ENCODE data around the gene IGSF21. TPM values are rescaled to one million over a fixed set of nuclear protein-coding genes. Genes with fewer than 3 reads are reported as not detected.

Gene IGSF21
- total and polyA plus RNA-seq, 2 experiments from 2014 or later, result not detected

GRCh38 chr1:18146886-18147285 lies 39.3 kb downstream of the IGSF21 start:
- 89% methylated on average over 10 of the region's 10 CpGs for WGBS (ENCODE audit: low lambda C conversion rate, missing lambda C conversion rate)
- Histone ChIP-seq H4K20me1 (ENCODE audit: insufficient read depth, poor library complexity, severe bottlenecking) (no peaks in the 10 kb centered on the region), H2AFZ (no peak overlapping the region)

GRCh38 chr1:18147672-18148071 lies 40.1 kb downstream of the IGSF21 start:
- TF ChIP-seq EZH2phosphoT487 (IDR thresholded peaks at IDR 0.05; ENCODE audit: low read depth, severe bottlenecking, unreplicated experiment) (no peak), EZH2 (IDR thresholded peaks at IDR 0.05; ENCODE audit: borderline replicate concordance) (no peak), CTCF (IDR thresholded peaks at IDR 0.05; ENCODE audit: poor library complexity) (no peak)
- no peak overlapping the region for H3K4me3 ChIP-seq
- H3K27ac ChIP-seq, result no peak overlapping the region
- 91% methylated on average over 4 of the region's 4 CpGs for WGBS (ENCODE audit: low lambda C conversion rate, missing lambda C conversion rate)
- no peak overlapping the region for H3K4me2 ChIP-seq
- no peak overlapping the region for H2AFZ ChIP-seq
- H3K36me3 ChIP-seq (replicated peaks; ENCODE audit: insufficient read depth, low read depth), result no peaks in the 10 kb centered on the region
- no peaks in the 10 kb centered on the region for H3K27me3 ChIP-seq
- no peak for DNase-seq (ENCODE audit: low spot score)
- H4K20me1 ChIP-seq (ENCODE audit: insufficient read depth, poor library complexity, severe bottlenecking), result no peaks in the 10 kb centered on the region
- no peaks in the 10 kb centered on the region for H3K4me1 ChIP-seq (ENCODE audit: insufficient read depth)
- H3K9me3 ChIP-seq (ENCODE audit: low read depth), result no peaks in the 10 kb centered on the region
- H3K9me2 ChIP-seq (replicated peaks; ENCODE audit: insufficient read depth), result no peaks in the 10 kb centered on the region
- no peaks in the 10 kb centered on the region for H3K79me2 ChIP-seq

More at GRCh38 chr1:18146886-18147285, 39.3 kb downstream of the IGSF21 start:
- TF ChIP-seq EZH2phosphoT487 (IDR thresholded peaks at IDR 0.05; ENCODE audit: low read depth, severe bottlenecking, unreplicated experiment) (no peak), EZH2 (IDR thresholded peaks at IDR 0.05; ENCODE audit: borderline replicate concordance) (no peak), CTCF (IDR thresholded peaks at IDR 0.05; ENCODE audit: poor library complexity) (no peak)
- Histone ChIP-seq H3K4me3 (no peak overlapping the region), H3K9me3 (ENCODE audit: low read depth) (no peaks in the 10 kb centered on the region), H3K9me2 (replicated peaks; ENCODE audit: insufficient read depth) (no peaks in the 10 kb centered on the region), H3K4me1 (ENCODE audit: insufficient read depth) (no peaks in the 10 kb centered on the region), H3K79me2 (no peaks in the 10 kb centered on the region), H3K36me3 (replicated peaks; ENCODE audit: insufficient read depth, low read depth) (no peaks in the 10 kb centered on the region), H3K27ac (no peak overlapping the region), H3K4me2 (no peak overlapping the region), H3K27me3 (no peaks in the 10 kb centered on the region)
- no peak for DNase-seq (ENCODE audit: low spot score)

- DNase-seq (ENCODE audit: low spot score), result no peak
- no peak overlapping the region for H3K27ac ChIP-seq
- H3K27me3 ChIP-seq, result no peaks in the 10 kb centered on the region
- no peak overlapping the region for H2AFZ ChIP-seq
- no peaks in the 10 kb centered on the region for H3K9me3 ChIP-seq (ENCODE audit: low read depth)
- TF ChIP-seq EZH2 (IDR thresholded peaks at IDR 0.05; ENCODE audit: borderline replicate concordance) (no peak), CTCF (IDR thresholded peaks at IDR 0.05; ENCODE audit: poor library complexity) (no peak), EZH2phosphoT487 (IDR thresholded peaks at IDR 0.05; ENCODE audit: low read depth, severe bottlenecking, unreplicated experiment) (no peak)
- H3K9me2 ChIP-seq (replicated peaks; ENCODE audit: insufficient read depth), result no peaks in the 10 kb centered on the region
- H4K20me1 ChIP-seq (ENCODE audit: insufficient read depth, poor library complexity, severe bottlenecking), result no peaks in the 10 kb centered on the region
- no peak overlapping the region for H3K4me2 ChIP-seq
- no peaks in the 10 kb centered on the region for H3K36me3 ChIP-seq (replicated peaks; ENCODE audit: insufficient read depth, low read depth)
- no peak overlapping the region for H3K4me3 ChIP-seq
- 87% methylated on average over 5 of the region's 5 CpGs for WGBS (ENCODE audit: low lambda C conversion rate, missing lambda C conversion rate)
- no peaks in the 10 kb centered on the region for H3K79me2 ChIP-seq
- H3K4me1 ChIP-seq (ENCODE audit: insufficient read depth), result no peaks in the 10 kb centered on the region
These were observed 40.9 kb downstream of the IGSF21 start for GRCh38 chr1:18148461-18148860.
